Effector memory CD4-positive, alpha-beta T cell (primary cell): Measurements from ENCODE around the gene ALPP.
"Not testable (repeated sequence)": the region's sequence is repeated elsewhere in the genome, so short reads cannot be mapped to it uniquely, and the experiment has no call there.

ENCODE experiments used
- DNase-seq, 3 donors: peaks; one replicate each; pipeline ENCODE4 v3.0.0-alpha.2; 2020
- H3K27ac ChIP-seq: 2 replicates; pipeline ENCODE4 v1.7.0; 2013; ENCODE audit warnings: mild to moderate bottlenecking, low read length, moderate library complexity; ENCODE audit not compliant: insufficient read depth, poor library complexity, severe bottlenecking
- H3K27me3 ChIP-seq: replicated peaks from 2 replicates; pipeline ENCODE4 v1.7.0; 2013; ENCODE audit warnings: mild to moderate bottlenecking, low read length; ENCODE audit not compliant: insufficient read depth, control insufficient read depth, poor library complexity, severe bottlenecking
- H3K36me3 ChIP-seq: 2 replicates; pipeline ENCODE4 v1.7.0; 2013; ENCODE audit warnings: mild to moderate bottlenecking, low read length, moderate library complexity; ENCODE audit not compliant: control insufficient read depth, insufficient read depth
- H3K4me1 ChIP-seq: 2 replicates; pipeline ENCODE4 v1.7.0; 2013; ENCODE audit warnings: low read length, mild to moderate bottlenecking; ENCODE audit not compliant: control insufficient read depth, insufficient read depth, poor library complexity, severe bottlenecking
- H3K4me3 ChIP-seq: 2 replicates; pipeline ENCODE4 v1.7.0; 2013; ENCODE audit warnings: low read length, low read depth, mild to moderate bottlenecking; ENCODE audit not compliant: insufficient read depth, poor library complexity, severe bottlenecking
- H3K9me3 ChIP-seq: 2 replicates; pipeline ENCODE4 v1.7.0; 2013; ENCODE audit warnings: mild to moderate bottlenecking, low read length, moderate library complexity; ENCODE audit not compliant: control insufficient read depth
- total RNA-seq, 3 donors: gene quantifications; one replicate each; lab custom pipeline; 2026; lab: John Stamatoyannopoulos, UW

Gene ALPP
- 0 to 0.09 (median 0) reads per million in 3 donors for total RNA-seq

- not testable (repeated sequence) for H3K36me3 ChIP-seq, H3K4me1 ChIP-seq, H3K9me3 ChIP-seq, DNase-seq, H3K4me3 ChIP-seq, H3K27ac ChIP-seq, H3K27me3 ChIP-seq
Measured at GRCh38 chr2:232378735-232379151, at the start of gene ALPP. ALPP (plus strand) TSS chr2:232378751; CDS start chr2:232378803, 52 bp downstream.

- no peaks in the 10 kb centered on the region for H3K27me3 ChIP-seq
- H3K36me3 ChIP-seq: peaks cover 3% of the 10 kb centered on the region
- DNase-seq: no peak
- no peaks in the 10 kb centered on the region for H3K4me1 ChIP-seq
- H3K27ac ChIP-seq: no peak overlapping the region
- H3K4me3 ChIP-seq: no peak overlapping the region
- no peaks in the 10 kb centered on the region for H3K9me3 ChIP-seq
Measured at GRCh38 chr2:232329716-232330067, 48.9 kb upstream of the ALPP start.

GRCh38 chr2:232330068-232330999, 48.2 kb upstream of the ALPP start:
- Histone ChIP-seq H3K9me3 (no peaks in the 10 kb centered on the region), H3K4me3 (no peak overlapping the region), H3K27me3 (no peaks in the 10 kb centered on the region), H3K4me1 (no peaks in the 10 kb centered on the region), H3K36me3 (peaks cover 3% of the 10 kb centered on the region), H3K27ac (no peak overlapping the region)
- no peak for DNase-seq

- H3K4me3 ChIP-seq, H3K27me3 ChIP-seq, H3K4me1 ChIP-seq, H3K9me3 ChIP-seq, H3K36me3 ChIP-seq, DNase-seq, H3K27ac ChIP-seq: not testable (repeated sequence)
Measured at GRCh38 chr2:232331061-232331460, 47.5 kb upstream of the ALPP start.

GRCh38 chr2:232331641-232332040, 46.9 kb upstream of the ALPP start:
- not testable (repeated sequence) for H3K27ac ChIP-seq, DNase-seq, H3K4me3 ChIP-seq, H3K27me3 ChIP-seq, H3K36me3 ChIP-seq, H3K9me3 ChIP-seq, H3K4me1 ChIP-seq

GRCh38 chr2:232332244-232332939, 46.2 kb upstream of the ALPP start:
- H3K27ac ChIP-seq, H3K4me3 ChIP-seq, DNase-seq, H3K4me1 ChIP-seq, H3K27me3 ChIP-seq, H3K9me3 ChIP-seq, H3K36me3 ChIP-seq: not testable (repeated sequence)

GRCh38 chr2:232332940-232333259, 45.7 kb upstream of the ALPP start:
- Histone ChIP-seq H3K27me3 (no peaks in the 10 kb centered on the region), H3K4me3 (no peak overlapping the region), H3K36me3 (peaks cover 3% of the 10 kb centered on the region), H3K4me1 (no peaks in the 10 kb centered on the region), H3K27ac (no peak overlapping the region), H3K9me3 (no peaks in the 10 kb centered on the region)
- no peak for DNase-seq

GRCh38 chr2:232333361-232334135, 45.0 kb upstream of the ALPP start:
- no peak overlapping the region for H3K27ac ChIP-seq
- H3K4me3 ChIP-seq: no peak overlapping the region
- H3K9me3 ChIP-seq: no peaks in the 10 kb centered on the region
- DNase-seq: no peak
- no peaks in the 10 kb centered on the region for H3K27me3 ChIP-seq
- H3K36me3 ChIP-seq: peaks cover 3% of the 10 kb centered on the region
- H3K4me1 ChIP-seq: no peaks in the 10 kb centered on the region

- not testable (repeated sequence) for H3K27ac ChIP-seq, H3K4me3 ChIP-seq, H3K9me3 ChIP-seq, DNase-seq, H3K4me1 ChIP-seq, H3K27me3 ChIP-seq, H3K36me3 ChIP-seq
Measured at GRCh38 chr2:232334136-232334884, 44.2 kb upstream of the ALPP start.
